SK-N-SH treated with all-trans-retinoic acid at 6 μM for 48 hours (cell line): ENCODE measurements around the gene TTC39A.

Source experiments
- ATAC-seq: fragments of 200-7000 bp; cut with Tn5 transposase; 3 replicates; pipeline ENCODE4 v1.9.1; 2020; ENCODE audit warnings: mild to moderate bottlenecking, moderate library complexity
- ARNTL ChIP-seq: fragments of 450-650 bp; formaldehyde crosslinking; IDR thresholded peaks from 2 replicates; pipeline ENCODE4 v1.5.0; 2020; ENCODE audit warnings: low read depth, mild to moderate bottlenecking, moderate library complexity, borderline replicate concordance
- BACH2 ChIP-seq: fragments of 250-450 bp; sonication (Bioruptor Pico); IDR thresholded peaks from 2 replicates; pipeline ENCODE4 v1.9.0; 2021; ENCODE audit warnings: mild to moderate bottlenecking, borderline replicate concordance
- CREB5 ChIP-seq: fragments of 250-450 bp; sonication (Bioruptor Pico); IDR thresholded peaks from 2 replicates; pipeline ENCODE4 v1.5.1; 2020; ENCODE audit warnings: low read depth, mild to moderate bottlenecking, moderate library complexity
- CSDC2 ChIP-seq: fragments of 250-450 bp; sonication (Bioruptor Pico); IDR thresholded peaks from 2 replicates; pipeline ENCODE4 v1.5.0; 2020; ENCODE audit warnings: mild to moderate bottlenecking, moderate library complexity
- CSRNP3 ChIP-seq: fragments of 250-450 bp; sonication (Bioruptor Pico); IDR thresholded peaks from 2 replicates; pipeline ENCODE4 v1.5.1; 2021; ENCODE audit warnings: mild to moderate bottlenecking, moderate library complexity
- ESRRG ChIP-seq: fragments of 250-450 bp; sonication (Bioruptor Pico); IDR thresholded peaks from 2 replicates; pipeline ENCODE4 v1.6.1; 2021; ENCODE audit warnings: mild to moderate bottlenecking
- GLIS3 ChIP-seq: fragments of 250-450 bp; sonication (Bioruptor Pico); IDR thresholded peaks from 2 replicates; pipeline ENCODE4 v1.5.0; 2020; ENCODE audit warnings: mild to moderate bottlenecking, moderate library complexity
- ISL1 ChIP-seq: fragments of 250-450 bp; sonication (Bioruptor Pico); IDR thresholded peaks from 2 replicates; pipeline ENCODE4 v2.1.2; 2022; ENCODE audit warnings: mild to moderate bottlenecking, moderate library complexity
- OSR1 ChIP-seq: fragments of 250-450 bp; sonication (Bioruptor Pico); IDR thresholded peaks from 2 replicates; pipeline ENCODE4 v1.8.0; 2022; ENCODE audit warnings: moderate library complexity, mild to moderate bottlenecking, inconsistent platforms
- POU6F1 ChIP-seq: fragments of 250-450 bp; sonication (Bioruptor Pico); IDR thresholded peaks from 2 replicates; pipeline ENCODE4 v1.8.0; 2021; ENCODE audit warnings: low read depth, mild to moderate bottlenecking, moderate library complexity, borderline replicate concordance
- PPARA ChIP-seq: fragments of 250-450 bp; sonication (Bioruptor Pico); IDR thresholded peaks from 2 replicates; pipeline ENCODE4 v1.5.0; 2020; ENCODE audit warnings: mild to moderate bottlenecking, borderline replicate concordance
- SNAI2 ChIP-seq: fragments of 250-450 bp; sonication (Bioruptor Pico); IDR thresholded peaks from 2 replicates; pipeline ENCODE4 v1.5.0; 2020; ENCODE audit warnings: mild to moderate bottlenecking, moderate library complexity
- TCF4 ChIP-seq: fragments of 250-450 bp; sonication (Bioruptor Pico); IDR thresholded peaks from 2 replicates; pipeline ENCODE4 v1.8.0; 2021; ENCODE audit warnings: mild to moderate bottlenecking, moderate library complexity, borderline replicate concordance
- TSHZ2 ChIP-seq: fragments of 250-450 bp; sonication (Bioruptor Pico); IDR thresholded peaks from 2 replicates; pipeline ENCODE4 v1.5.0; 2020; ENCODE audit warnings: mild to moderate bottlenecking, moderate library complexity
- ZC3H10 ChIP-seq: fragments of 250-450 bp; sonication (Bioruptor Pico); IDR thresholded peaks from 2 replicates; pipeline ENCODE4 v1.5.1; 2021; ENCODE audit warnings: mild to moderate bottlenecking, moderate library complexity
- ZFP30 ChIP-seq: fragments of 450-650 bp; formaldehyde crosslinking; IDR thresholded peaks from 2 replicates; pipeline ENCODE4 v1.5.0; 2022; ENCODE audit warnings: mild to moderate bottlenecking, moderate library complexity
- ZNF8 ChIP-seq: fragments of 450-650 bp; formaldehyde crosslinking; IDR thresholded peaks from 2 replicates; pipeline ENCODE4 v1.5.0; 2020; ENCODE audit warnings: mild to moderate bottlenecking, moderate library complexity

Gene TTC39A

GRCh38 chr1:51330331-51331201 is at the start of gene TTC39A:
Gene TTC39A (minus strand): TSS chr1:51330562. CDS start chr1:51330477, 85 bp downstream.
- ATAC-seq: no peak
- TF ChIP-seq PPARA (CRISPR knock-in tag) (no peak), CREB5 (CRISPR knock-in tag) (no peak), GLIS3 (no peak), ZFP30 (CRISPR knock-in tag) (no peak), TCF4 (CRISPR knock-in tag) (no peak), POU6F1 (CRISPR knock-in tag) (no peak)

GRCh38 chr1:51378871-51379270 is 48.5 kb upstream of the TTC39A start:
- no peak for TF ChIP-seq OSR1
- no peak for TF ChIP-seq CSDC2 (CRISPR knock-in tag)
- no peak for TF ChIP-seq ZC3H10
- TF ChIP-seq ISL1 (CRISPR knock-in tag): no peak
- no peak for TF ChIP-seq CREB5 (CRISPR knock-in tag)
- TF ChIP-seq ARNTL (CRISPR knock-in tag): no peak
- no peak for TF ChIP-seq SNAI2 (CRISPR knock-in tag)
- no peak for TF ChIP-seq ZNF8 (CRISPR knock-in tag)
- TF ChIP-seq ESRRG (CRISPR knock-in tag): no peak
- TF ChIP-seq CSRNP3 (CRISPR knock-in tag): no peak
- TF ChIP-seq BACH2 (CRISPR knock-in tag): no peak
- TF ChIP-seq ZFP30 (CRISPR knock-in tag): no peak
- no peak for ATAC-seq

GRCh38 chr1:51373898-51374297 is 43.5 kb upstream of the TTC39A start:
- no peak for TF ChIP-seq TCF4 (CRISPR knock-in tag)
- TF ChIP-seq TSHZ2 (CRISPR knock-in tag): no peak
- TF ChIP-seq CREB5 (CRISPR knock-in tag): no peak
- ATAC-seq: no peak

- TF ChIP-seq ESRRG (CRISPR knock-in tag): no peak
- TF ChIP-seq ARNTL (CRISPR knock-in tag): no peak
- TF ChIP-seq SNAI2 (CRISPR knock-in tag): no peak
- no peak for TF ChIP-seq ISL1 (CRISPR knock-in tag)
- no peak for TF ChIP-seq BACH2 (CRISPR knock-in tag)
- TF ChIP-seq, all 23 proteins: peak for 0
- ATAC-seq: no peak
These were observed 42.2 kb upstream of the TTC39A start for GRCh38 chr1:51372561-51372960.
